Measurements from ENCODE around the gene SLCO2B1.

The SLCO2B1 gene

GRCh38 chr11:75189911-75190310 lies 39.0 kb downstream of the SLCO2B1 start:
- POLR2A ChIA-PET, result interaction anchor here (0.6 kb wide), 1 partner anchor 951 kb away, joined by 3 read pairs; no protein-coding TSS in a partner anchor

More at GRCh38 chr11:75189911-75190310, 39.0 kb downstream of the SLCO2B1 start:
- TF ChIP-seq ZNF19 (tag by site-specific recombination; IDR thresholded peaks at IDR 0.05; ENCODE audit: low read depth), result no peak
- no peak for TF ChIP-seq ZNF704 (tag by site-specific recombination; IDR thresholded peaks at IDR 0.05)
- TF ChIP-seq ZNF404 (tag by site-specific recombination; IDR thresholded peaks at IDR 0.05), result no peak
- TF ChIP-seq MYNN (tag by site-specific recombination; IDR thresholded peaks at IDR 0.05; ENCODE audit: borderline replicate concordance), result no peak
- no peak for TF ChIP-seq ZNF214 (tag by site-specific recombination; IDR thresholded peaks at IDR 0.05; ENCODE audit: borderline replicate concordance)
- TF ChIP-seq ZBTB11 (tag by site-specific recombination; conservative IDR thresholded peaks at IDR 0.05; ENCODE audit: low read depth), result no peak
- TF ChIP-seq HIC1 (tag by site-specific recombination; IDR thresholded peaks at IDR 0.05), result no peak
- no peak for TF ChIP-seq BCL11A (tag by site-specific recombination; IDR thresholded peaks at IDR 0.05; ENCODE audit: low read depth)
- TF ChIP-seq TRIM28 (IDR thresholded peaks at IDR 0.05; ENCODE audit: borderline replicate concordance, low read length), result no peak
- TF ChIP-seq ZNF223 (tag by site-specific recombination; IDR thresholded peaks at IDR 0.05), result no peak
- no peak for TF ChIP-seq ZSCAN23 (tag by site-specific recombination; IDR thresholded peaks at IDR 0.05)
- TF ChIP-seq ZNF513 (tag by site-specific recombination; IDR thresholded peaks at IDR 0.05), result no peak
- CTCF ChIA-PET, result interaction anchor here (0.6 to 1.2 kb wide), 5 partner anchors 15 to 168 kb away, joined by 3 to 5 read pairs (median 3); no protein-coding TSS in a partner anchor
- Histone ChIP-seq H3K36me3 (ENCODE audit: control insufficient read depth in 2 of 2, insufficient read depth in 1 of 2, low read length in 2 of 2) (no peaks in the 10 kb centered on the region), H3K4me1 (ENCODE audit: control insufficient read depth, insufficient read depth, low read length) (no peaks in the 10 kb centered on the region), H3K9me3 (ENCODE audit: control insufficient read depth, insufficient read depth, low read depth, low read length) (no peaks in the 10 kb centered on the region), H3K27ac (ENCODE audit: extremely low read depth, low read depth, low read length) (no peak overlapping the region), H3K4me3 (ENCODE audit: low read depth, low read length) (no peak overlapping the region)

Data from HEK293 (cell line).